ENCODE results near the gene BRIP1. TPM values are rescaled to one million over a fixed set of nuclear protein-coding genes. Genes with fewer than 3 reads are reported as not detected.

The BRIP1 gene
- total and polyA plus RNA-seq, 8 donors: 0.31 to 10.8 (median 0.89) TPM; not detected in 1

DNA sequence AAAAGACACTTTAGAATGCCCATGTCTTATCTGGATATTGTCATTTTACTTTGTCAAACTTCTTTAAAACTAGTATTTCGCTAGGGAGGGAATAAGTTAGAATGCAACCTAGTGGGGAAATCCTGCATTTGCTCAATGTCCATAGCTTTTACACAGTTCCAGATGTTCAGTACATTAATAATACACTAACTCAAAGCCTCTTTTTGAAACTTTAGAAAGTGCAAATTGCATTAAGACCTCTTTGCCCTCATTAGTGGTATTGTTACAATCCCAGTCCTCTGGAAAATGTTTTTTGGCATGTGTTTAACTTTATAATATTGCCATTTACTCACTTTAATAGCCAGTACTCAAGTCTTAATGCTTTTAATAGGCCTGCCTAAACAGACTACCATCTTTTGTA lies 106.8 kb downstream of the BRIP1 start:
- no peak for DNase-seq
- 78 to 95% (median 89%) methylated on average over 1 of the region's 1 CpG for WGBS, 5 donors

GRCh38 chr17:61755668-61756067 lies 107.7 kb downstream of the BRIP1 start:
- Histone ChIP-seq H3K27ac (no peak overlapping the region), H3K9me3 (no peaks in the 10 kb centered on the region), H3K36me3 (no peaks in the 10 kb centered on the region), H3K4me3 (no peak overlapping the region), H3K4me1 (no peaks in the 10 kb centered on the region), H3K27me3 (no peaks in the 10 kb centered on the region)
- WGBS, 5 donors: 93 to 97% (median 96%) methylated on average over 5 of the region's 5 CpGs
- DNase-seq: no peak
- intact Hi-C loops (cut with DNase I; ENCODE audit: low total_unique reads): no loop called here
- no peak for TF ChIP-seq POLR2AphosphoS5 (IDR thresholded peaks at IDR 0.05)
- no peak for TF ChIP-seq POLR2A (IDR thresholded peaks at IDR 0.05)
- TF ChIP-seq EP300 (IDR thresholded peaks at IDR 0.05): no peak
- TF ChIP-seq CTCF (IDR thresholded peaks at IDR 0.05): no peak

More for the DNA sequence above, 106.8 kb downstream of the BRIP1 start:
- no peak overlapping the region for H3K27ac ChIP-seq
- H3K4me3 ChIP-seq: no peak overlapping the region
- no peaks in the 10 kb centered on the region for H3K9me3 ChIP-seq
- intact Hi-C loops (cut with DNase I; ENCODE audit: low total_unique reads): no loop called here
- H3K27me3 ChIP-seq: no peaks in the 10 kb centered on the region
- no peaks in the 10 kb centered on the region for H3K4me1 ChIP-seq
- no peak for TF ChIP-seq CTCF (IDR thresholded peaks at IDR 0.05)
- H3K36me3 ChIP-seq: no peaks in the 10 kb centered on the region

- intact Hi-C loops (cut with DNase I; ENCODE audit: low total_unique reads): no loop called here
- Histone ChIP-seq H3K27ac (no peak overlapping the region), H3K9me3 (no peaks in the 10 kb centered on the region), H3K4me1 (no peaks in the 10 kb centered on the region), H3K27me3 (no peaks in the 10 kb centered on the region), H3K4me3 (no peak overlapping the region), H3K36me3 (no peaks in the 10 kb centered on the region)
- no peak for DNase-seq
- TF ChIP-seq CTCF (IDR thresholded peaks at IDR 0.05) (no peak), POLR2AphosphoS5 (IDR thresholded peaks at IDR 0.05) (no peak), POLR2A (IDR thresholded peaks at IDR 0.05) (no peak), EP300 (IDR thresholded peaks at IDR 0.05) (no peak)
Measured at GRCh38 chr17:61755078-61755477, 108.2 kb downstream of the BRIP1 start.

GRCh38 chr17:61754124-61754523 lies 109.2 kb downstream of the BRIP1 start:
- Histone ChIP-seq H3K27me3 (no peaks in the 10 kb centered on the region), H3K27ac (no peak overlapping the region), H3K4me1 (no peaks in the 10 kb centered on the region), H3K9me3 (no peaks in the 10 kb centered on the region), H3K36me3 (no peaks in the 10 kb centered on the region), H3K4me3 (no peak overlapping the region)
- WGBS, 5 donors: 91 to 100% (median 97%) methylated on average over 1 of the region's 1 CpG
- intact Hi-C loops (cut with DNase I; ENCODE audit: low total_unique reads): no loop called here
- TF ChIP-seq EP300 (IDR thresholded peaks at IDR 0.05) (no peak), POLR2A (IDR thresholded peaks at IDR 0.05) (no peak), CTCF (IDR thresholded peaks at IDR 0.05) (no peak), POLR2AphosphoS5 (IDR thresholded peaks at IDR 0.05) (no peak)
- no peak for DNase-seq

DNA sequence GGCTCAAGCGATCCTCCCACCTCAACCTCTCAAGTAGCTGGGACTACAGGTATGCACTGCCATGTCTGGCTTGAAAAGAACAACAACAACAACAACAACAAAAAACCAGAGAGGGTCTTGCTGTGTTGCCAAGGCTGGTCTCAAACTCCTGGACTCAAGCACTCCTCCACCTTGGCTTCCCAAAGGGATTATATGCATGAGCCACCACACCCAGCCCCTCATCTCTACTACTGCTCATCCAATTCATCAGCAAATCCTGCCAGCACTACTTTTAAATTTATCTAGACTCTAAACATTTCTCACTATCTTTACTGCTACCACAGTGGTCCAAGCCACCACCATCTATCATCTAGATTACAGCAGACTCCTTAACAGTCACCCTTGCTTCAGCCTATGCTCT lies 109.6 kb downstream of the BRIP1 start:
- TF ChIP-seq EP300 (IDR thresholded peaks at IDR 0.05) (no peak), POLR2A (IDR thresholded peaks at IDR 0.05) (no peak), POLR2AphosphoS5 (IDR thresholded peaks at IDR 0.05) (no peak), CTCF (IDR thresholded peaks at IDR 0.05) (no peak)
- Histone ChIP-seq H3K27me3 (no peaks in the 10 kb centered on the region), H3K4me1 (no peaks in the 10 kb centered on the region), H3K4me3 (no peak overlapping the region), H3K9me3 (no peaks in the 10 kb centered on the region), H3K27ac (no peak overlapping the region), H3K36me3 (no peaks in the 10 kb centered on the region)
- no peak for DNase-seq
- WGBS, 5 donors: 92 to 100% (median 95%) methylated on average over 1 of the region's 1 CpG
- intact Hi-C loops (cut with DNase I; ENCODE audit: low total_unique reads): no loop called here

Data from stomach (tissue), 9 donors.